GM12865 (cell line): ENCODE results near the gene PITPNM3.
A peak's percentile ranks its signal among the peaks of the same experiment; 100 is the strongest.

Source experiments
- DNase-seq: peaks from one replicate; pipeline ENCODE4 v3.0.0; 2010; ENCODE audit warnings: low read depth
- H3K4me3 ChIP-seq: 2 replicates; pipeline ENCODE4 v1.5.1; 2011; ENCODE audit warnings: mild to moderate bottlenecking, low read depth, low read length, control low read depth
- CTCF ChIP-seq: IDR thresholded peaks from 2 replicates; pipeline ENCODE4 v1.5.1; 2011; ENCODE audit warnings: low read length, control low read depth, low read depth, inconsistent platforms; ENCODE audit not compliant: insufficient read depth; ENCODE audit errors: missing control alignments

Gene PITPNM3

GRCh38 chr17:6420173-6420641 is 136.1 kb downstream of the PITPNM3 start:
- DNase-seq = peak; percentile 21
- TF ChIP-seq CTCF = peak; percentile 19
- H3K4me3 ChIP-seq = no peak overlapping the region

- H3K4me3 ChIP-seq = no peak overlapping the region
- DNase-seq = no peak
- TF ChIP-seq CTCF = no peak
Measured at GRCh38 chr17:6415616-6416015, 140.7 kb downstream of the PITPNM3 start.

- H3K4me3 ChIP-seq = no peak overlapping the region
- DNase-seq = peak; percentile 32
- TF ChIP-seq CTCF = peak; percentile 47
Measured at GRCh38 chr17:6413065-6413464, 143.3 kb downstream of the PITPNM3 start.

- no peak for TF ChIP-seq CTCF
Measured at GRCh38 chr17:6408735-6409134, 147.6 kb downstream of the PITPNM3 start.

GRCh38 chr17:6408276-6408675 is 148.1 kb downstream of the PITPNM3 start:
- TF ChIP-seq CTCF = no peak

More at GRCh38 chr17:6408735-6409134, 147.6 kb downstream of the PITPNM3 start:
- H3K4me3 ChIP-seq = no peak overlapping the region
- no peak for DNase-seq

GRCh38 chr17:6402258-6402657 is 154.1 kb downstream of the PITPNM3 start:
- no peak for TF ChIP-seq CTCF
- no peak for DNase-seq
- no peak overlapping the region for H3K4me3 ChIP-seq

More at GRCh38 chr17:6408276-6408675, 148.1 kb downstream of the PITPNM3 start:
- H3K4me3 ChIP-seq = no peak overlapping the region
- DNase-seq = no peak
